Spleen (tissue), 11 donors: ENCODE results near the gene SLC38A7. TPM values are rescaled to one million over a fixed set of nuclear protein-coding genes. Genes with fewer than 3 reads are reported as not detected.

Experiments used
- DNase-seq: peaks from one replicate; pipeline ENCODE4 v3.0.0-alpha.2; 2020
- H3K27ac ChIP-seq, 8 donors: fragments of 200-600 bp; sonication (generic) in 7 of 8; 1 replicate in 4 of 8; 2 replicates in 4 of 8; pipeline versions ENCODE4 v1.5.0 to v1.8.0; 2016 to 2021; ENCODE audit warnings: inconsistent platforms in 4 of 8, mild to moderate bottlenecking in 4 of 8, moderate library complexity in 1 of 8
- H3K27me3 ChIP-seq, 7 donors: fragments of 200-600 bp; sonication (generic) in 6 of 7; replicated peaks in 1 of 7; 1 replicate in 4 of 7; 2 replicates in 3 of 7; pipeline versions ENCODE4 v1.5.0 to v1.8.0; 2016 to 2021; ENCODE audit warnings: inconsistent platforms in 3 of 7, mild to moderate bottlenecking in 1 of 7
- H3K36me3 ChIP-seq, 6 donors: fragments of 200-600 bp; sonication (generic) in 5 of 6; 1 replicate in 4 of 6; 2 replicates in 2 of 6; pipeline versions ENCODE4 v1.5.0 to v1.8.0; 2016 to 2021; ENCODE audit warnings: inconsistent platforms in 2 of 6
- H3K4me1 ChIP-seq, 6 donors: fragments of 200-600 bp; sonication (generic) in 5 of 6; 1 replicate in 3 of 6; 2 replicates in 3 of 6; pipeline versions ENCODE4 v1.5.0 to v1.8.0; 2016 to 2021; ENCODE audit warnings: inconsistent platforms in 3 of 6
- H3K4me3 ChIP-seq, 8 donors: fragments of 200-600 bp; sonication (generic) in 7 of 8; 1 replicate in 4 of 8; 2 replicates in 4 of 8; pipeline versions ENCODE4 v1.5.0 to v1.8.0; 2016 to 2021; ENCODE audit warnings: inconsistent platforms in 4 of 8, mild to moderate bottlenecking in 4 of 8, moderate library complexity in 2 of 8
- H3K9me3 ChIP-seq, 8 donors: fragments of 200-600 bp; sonication (generic) in 7 of 8; 1 replicate in 4 of 8; 2 replicates in 4 of 8; pipeline versions ENCODE4 v1.5.0 to v1.8.0; 2016 to 2021; ENCODE audit warnings: inconsistent platforms in 4 of 8
- POLR2A ChIP-seq, 3 donors: fragments of 450-650 bp; IDR thresholded peaks; one replicate each; pipeline ENCODE4 v1.5.1; 2017; ENCODE audit warnings: antibody characterized with exemption in 3 of 3, mild to moderate bottlenecking in 1 of 3
- POLR2AphosphoS5 ChIP-seq, 3 donors: sonication (generic); formaldehyde crosslinking; IDR thresholded peaks; one replicate each; pipeline ENCODE4 v1.5.1; 2017; ENCODE audit warnings: antibody characterized with exemption in 3 of 3
- WGBS, 5 donors: extraction: QIAGEN DNeasy Blood & Tissue Kit in 3 of 5; methylation state at CpG; one replicate each; pipeline versions ENCODE4 v1.1.5 to v1.1.7; 2013 to 2018; 5-methylcytosine and 5-hydroxymethylcytosine counted together
- intact Hi-C: fragments of 100-400 bp; cut with DNase I; formaldehyde crosslinking; loops from one replicate; pipeline ENCODE4 v1.15.0; 2023; ENCODE audit warnings: low total_unique reads
- polyA plus RNA-seq, 3 donors: library from polyadenylated mRNA; stranded (reverse); fragments of 200-250 nt; gene quantifications; one replicate each; pipeline ENCODE4 v1.2.1, GENCODE V29; 2013
- total RNA-seq, 7 donors: library from RNA; depleted of rRNA in 3 of 7; stranded (reverse); fragments of >200 nt in 3 of 7; fragmentation: NEBNext Ultra II Directional in 4 of 7; extraction: Animal tissue kit (Norgen Biotek cat#: 25700) in 4 of 7; gene quantifications; one replicate each; pipeline versions ENCODE4 v1.1.0 to v1.2.1, GENCODE V29; 2016 to 2021
- TF ChIP-seq, protein P1 (sequence below), 11 experiments: fragments of 200-600 bp in 7 of 11; fragments of 450-650 bp in 4 of 11; sonication (generic) in 4 of 11; IDR thresholded peaks in 8 of 11; conservative IDR thresholded peaks in 3 of 11; 1 replicate in 7 of 11; 2 replicates in 4 of 11; pipeline versions ENCODE4 v1.4.0 to v1.8.0; 2016 to 2021; ENCODE audit warnings: antibody characterized with exemption in 11 of 11, inconsistent platforms in 4 of 11, mild to moderate bottlenecking in 1 of 11
- donor health status: healthy with polysubstance abuse.
- donor health status: DM: no; HTN: no; CAD: no; lungs with moderate emphysema.
- donor health status: DM: no; HTN: no; CAD: no.
- donor health status: Bipolar disorder and iron deficiency.
- donor health status: healthy.
- donor health status: DM: no; HTN: no; CAD: no.
- donor health status: DM: yes; HTN: yes; CAD: no.

Gene SLC38A7
- total and polyA plus RNA-seq, 10 donors: 2.9 to 29.5 (median 18.8) TPM

- WGBS, 5 donors: 82 to 97% (median 83%) methylated on average over 9 of the region's 9 CpGs
- intact Hi-C loops: no loop called here
- no peak for DNase-seq
- TF ChIP-seq, protein P1, sequence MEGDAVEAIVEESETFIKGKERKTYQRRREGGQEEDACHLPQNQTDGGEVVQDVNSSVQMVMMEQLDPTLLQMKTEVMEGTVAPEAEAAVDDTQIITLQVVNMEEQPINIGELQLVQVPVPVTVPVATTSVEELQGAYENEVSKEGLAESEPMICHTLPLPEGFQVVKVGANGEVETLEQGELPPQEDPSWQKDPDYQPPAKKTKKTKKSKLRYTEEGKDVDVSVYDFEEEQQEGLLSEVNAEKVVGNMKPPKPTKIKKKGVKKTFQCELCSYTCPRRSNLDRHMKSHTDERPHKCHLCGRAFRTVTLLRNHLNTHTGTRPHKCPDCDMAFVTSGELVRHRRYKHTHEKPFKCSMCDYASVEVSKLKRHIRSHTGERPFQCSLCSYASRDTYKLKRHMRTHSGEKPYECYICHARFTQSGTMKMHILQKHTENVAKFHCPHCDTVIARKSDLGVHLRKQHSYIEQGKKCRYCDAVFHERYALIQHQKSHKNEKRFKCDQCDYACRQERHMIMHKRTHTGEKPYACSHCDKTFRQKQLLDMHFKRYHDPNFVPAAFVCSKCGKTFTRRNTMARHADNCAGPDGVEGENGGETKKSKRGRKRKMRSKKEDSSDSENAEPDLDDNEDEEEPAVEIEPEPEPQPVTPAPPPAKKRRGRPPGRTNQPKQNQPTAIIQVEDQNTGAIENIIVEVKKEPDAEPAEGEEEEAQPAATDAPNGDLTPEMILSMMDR (IDR thresholded peaks at IDR 0.05 in 8 of 11, conservative IDR thresholded peaks at IDR 0.05 in 3 of 11): no peak
- TF ChIP-seq POLR2AphosphoS5 (IDR thresholded peaks at IDR 0.05): no peak
- H3K36me3 ChIP-seq: peaks cover 0 to 40% (median 17%) of the 10 kb centered on the region in 6 donors
- H3K4me3 ChIP-seq: no peak overlapping the region
- no peaks in the 10 kb centered on the region for H3K27me3 ChIP-seq
- peaks cover 0 to 13% (median 7%) of the 10 kb centered on the region in 6 donors for H3K4me1 ChIP-seq
- no peaks in the 10 kb centered on the region for H3K9me3 ChIP-seq
- H3K27ac ChIP-seq: no peak overlapping the region
Observed at GRCh38 chr16:58727028-58727781, 42.6 kb upstream of the SLC38A7 start.

DNA sequence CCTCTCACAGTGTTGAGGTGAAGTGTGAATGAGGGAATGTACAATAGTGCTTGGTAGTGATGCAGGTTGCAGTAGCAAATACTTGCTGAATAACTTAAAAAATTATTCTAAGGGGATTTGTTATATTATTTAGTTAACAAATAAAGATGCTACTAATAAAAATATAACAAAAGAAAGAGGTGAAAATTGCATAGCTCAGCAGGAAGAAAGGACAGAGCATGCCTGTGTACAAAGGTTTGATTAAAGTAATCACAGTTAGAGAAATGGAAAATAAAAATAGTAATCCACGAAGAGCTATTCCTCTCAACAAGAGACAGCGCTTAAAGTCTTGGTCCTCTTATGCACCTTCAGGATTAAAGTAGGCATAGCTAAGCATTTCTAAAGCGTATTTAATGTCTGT lies 38.5 kb upstream of the SLC38A7 start:
- Histone ChIP-seq H3K4me1 (no peaks in the 10 kb centered on the region), H3K27me3 (no peaks in the 10 kb centered on the region), H3K9me3 (no peaks in the 10 kb centered on the region), H3K36me3 (peaks cover 5 to 74% (median 56%) of the 10 kb centered on the region in 6 donors), H3K27ac (no peak overlapping the region), H3K4me3 (no peak overlapping the region)
- TF ChIP-seq POLR2A (IDR thresholded peaks at IDR 0.05): no peak
- TF ChIP-seq, protein P1 (IDR thresholded peaks at IDR 0.05 in 8 of 11, conservative IDR thresholded peaks at IDR 0.05 in 3 of 11): no peak
- TF ChIP-seq POLR2AphosphoS5 (IDR thresholded peaks at IDR 0.05): no peak
- WGBS, 5 donors: 32 to 91% (median 51%) methylated on average over 3 of the region's 3 CpGs
- intact Hi-C loops: no loop called here
- no peak for DNase-seq

GRCh38 chr16:58717994-58718393 lies 33.4 kb upstream of the SLC38A7 start:
- intact Hi-C loops: no loop called here
- 89 to 93% (median 92%) methylated on average over 13 of the region's 13 CpGs for WGBS, 5 donors
- TF ChIP-seq, protein P1 (IDR thresholded peaks at IDR 0.05 in 8 of 11, conservative IDR thresholded peaks at IDR 0.05 in 3 of 11): no peak
- TF ChIP-seq POLR2AphosphoS5 (IDR thresholded peaks at IDR 0.05) (no peak), POLR2A (IDR thresholded peaks at IDR 0.05) (no peak)
- Histone ChIP-seq H3K36me3 (peaks cover 5 to 100% (median 88%) of the 10 kb centered on the region in 6 donors), H3K27me3 (no peaks in the 10 kb centered on the region), H3K9me3 (no peaks in the 10 kb centered on the region), H3K27ac (no peak overlapping the region), H3K4me1 (no peaks in the 10 kb centered on the region), H3K4me3 (no peak overlapping the region)
- DNase-seq: no peak

GRCh38 chr16:58716468-58716867 lies 31.9 kb upstream of the SLC38A7 start:
- no peaks in the 10 kb centered on the region for H3K4me1 ChIP-seq
- H3K4me3 ChIP-seq: no peak overlapping the region
- intact Hi-C loops: no loop called here
- no peak overlapping the region for H3K27ac ChIP-seq
- TF ChIP-seq, protein P1 (IDR thresholded peaks at IDR 0.05 in 8 of 11, conservative IDR thresholded peaks at IDR 0.05 in 3 of 11): no peak
- TF ChIP-seq POLR2AphosphoS5 (IDR thresholded peaks at IDR 0.05): no peak
- TF ChIP-seq POLR2A (IDR thresholded peaks at IDR 0.05): no peak
- H3K9me3 ChIP-seq: no peaks in the 10 kb centered on the region
- peaks cover 5 to 100% (median 87%) of the 10 kb centered on the region in 6 donors for H3K36me3 ChIP-seq
- 95 to 97% (median 95%) methylated on average over 8 of the region's 8 CpGs for WGBS, 5 donors
- no peak for DNase-seq
- H3K27me3 ChIP-seq: no peaks in the 10 kb centered on the region
